ENCODE results near the gene UROC1. TPM values are rescaled to one million over a fixed set of nuclear protein-coding genes. Genes with fewer than 3 reads are reported as not detected.
"Not testable (repeated sequence)": the region's sequence is repeated elsewhere in the genome, so short reads cannot be mapped to it uniquely, and the experiment has no call there.

Gene UROC1
- total RNA-seq, 2 experiments from 2014 or later = not detected

DNA sequence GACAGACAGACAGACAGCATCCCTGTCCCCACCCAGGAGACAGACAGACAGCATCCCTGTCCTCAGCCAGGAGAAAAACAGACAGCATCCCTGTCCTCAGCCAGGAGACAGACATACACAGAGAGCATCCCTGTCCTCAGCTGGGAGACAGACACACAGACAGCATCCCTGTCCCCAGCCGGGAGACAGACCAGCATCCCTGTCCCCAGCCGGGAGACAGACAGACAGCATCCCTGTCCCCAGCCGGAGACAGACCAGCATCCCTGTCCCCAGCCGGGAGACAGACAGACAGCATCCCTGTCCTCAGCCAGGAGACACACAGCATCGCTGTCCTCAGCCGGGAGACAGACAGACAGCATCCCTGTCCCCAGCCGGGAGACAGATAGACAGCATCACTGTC, 17.1 kb upstream of the UROC1 start:
- H3K27me3 Mint-ChIP-seq (ENCODE audit: low read depth) = peaks cover 11% of the 10 kb centered on the region
- H3K9me3 Mint-ChIP-seq; DNase-seq; CTCF ChIA-PET; H3K4me3 Mint-ChIP-seq; H3K4me1 Mint-ChIP-seq (ENCODE audit: low read depth); H3K27ac Mint-ChIP-seq; intact Hi-C loops (cut with micrococcal nuclease); H3K36me3 Mint-ChIP-seq (ENCODE audit: low read depth): not testable (repeated sequence)

- no peaks in the 10 kb centered on the region for H3K9me3 Mint-ChIP-seq
- CTCF ChIA-PET = no interaction called here
- no peak for DNase-seq
- H3K4me1 Mint-ChIP-seq (ENCODE audit: low read depth) = no peaks in the 10 kb centered on the region
- no peak overlapping the region for H3K27ac Mint-ChIP-seq
- H3K36me3 Mint-ChIP-seq (ENCODE audit: low read depth) = no peaks in the 10 kb centered on the region
- peaks cover 11% of the 10 kb centered on the region for H3K27me3 Mint-ChIP-seq (ENCODE audit: low read depth)
- no peak overlapping the region for H3K4me3 Mint-ChIP-seq
- intact Hi-C loops (cut with micrococcal nuclease) = no loop called here
Observed at GRCh38 chr3:126533506-126533905, 15.9 kb upstream of the UROC1 start.

- intact Hi-C loops (cut with micrococcal nuclease) = no loop called here
- Mint-ChIP-seq H3K36me3 (ENCODE audit: low read depth) (no peaks in the 10 kb centered on the region), H3K27me3 (ENCODE audit: low read depth) (peaks cover 11% of the 10 kb centered on the region), H3K4me1 (ENCODE audit: low read depth) (no peaks in the 10 kb centered on the region), H3K4me3 (no peak overlapping the region), H3K9me3 (no peaks in the 10 kb centered on the region), H3K27ac (no peak overlapping the region)
- CTCF ChIA-PET = no interaction called here
- DNase-seq = no peak
Observed at GRCh38 chr3:126531051-126531330, 13.4 kb upstream of the UROC1 start.

- peaks cover 12% of the 10 kb centered on the region for H3K27me3 Mint-ChIP-seq (ENCODE audit: low read depth)
- intact Hi-C loops (cut with micrococcal nuclease) = no loop called here
- DNase-seq = peak; percentile 31
- CTCF ChIA-PET = no interaction called here
- H3K9me3 Mint-ChIP-seq = no peaks in the 10 kb centered on the region
- H3K36me3 Mint-ChIP-seq (ENCODE audit: low read depth) = no peaks in the 10 kb centered on the region
- no peak overlapping the region for H3K27ac Mint-ChIP-seq
- no peak overlapping the region for H3K4me3 Mint-ChIP-seq
- no peaks in the 10 kb centered on the region for H3K4me1 Mint-ChIP-seq (ENCODE audit: low read depth)
Observed at GRCh38 chr3:126530171-126531050, 12.8 kb upstream of the UROC1 start.

DNA sequence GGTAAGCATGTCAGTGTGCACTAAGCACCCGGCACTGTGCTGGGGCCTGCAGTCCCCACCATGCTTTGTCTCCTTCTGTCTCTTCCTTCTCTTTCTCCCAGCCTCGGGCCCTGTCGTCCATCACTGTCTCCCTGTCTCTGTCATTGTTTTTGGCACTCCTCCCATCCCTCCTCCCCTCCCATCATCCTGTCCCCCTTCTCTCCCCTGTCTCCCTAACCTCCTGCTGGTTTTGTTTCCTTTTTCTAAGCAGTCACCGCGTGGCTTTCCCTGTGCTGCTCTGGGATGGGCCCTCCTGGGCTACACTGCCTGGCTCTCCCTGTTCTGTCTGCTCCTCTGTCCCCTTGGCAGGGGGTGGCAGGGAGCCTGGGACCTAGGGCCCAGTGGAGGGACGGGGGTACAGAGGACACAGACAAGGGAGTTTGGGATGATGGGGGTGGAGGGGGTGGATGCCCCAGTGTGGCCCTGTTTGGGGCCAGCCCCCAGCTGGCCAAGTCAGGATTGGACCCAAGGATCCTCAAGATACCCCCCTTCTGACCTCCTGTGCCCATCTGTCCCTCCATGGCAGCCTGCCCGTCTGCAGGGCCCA, 12.1 kb upstream of the UROC1 start:
- intact Hi-C loops (cut with micrococcal nuclease) = no loop called here
- Mint-ChIP-seq H3K27me3 (ENCODE audit: low read depth) (peaks cover 17% of the 10 kb centered on the region), H3K4me1 (ENCODE audit: low read depth) (no peaks in the 10 kb centered on the region), H3K4me3 (no peak overlapping the region), H3K27ac (no peak overlapping the region), H3K36me3 (ENCODE audit: low read depth) (no peaks in the 10 kb centered on the region), H3K9me3 (no peaks in the 10 kb centered on the region)
- no peak for DNase-seq
- CTCF ChIA-PET = no interaction called here

- Mint-ChIP-seq H3K9me3 (no peaks in the 10 kb centered on the region), H3K27me3 (ENCODE audit: low read depth) (peaks cover 16% of the 10 kb centered on the region), H3K4me3 (no peak overlapping the region), H3K36me3 (ENCODE audit: low read depth) (no peaks in the 10 kb centered on the region), H3K4me1 (ENCODE audit: low read depth) (no peaks in the 10 kb centered on the region), H3K27ac (no peak overlapping the region)
- CTCF ChIA-PET = no interaction called here
- no peak for DNase-seq
- intact Hi-C loops (cut with micrococcal nuclease) = no loop called here
Observed at GRCh38 chr3:126528800-126529541, 11.4 kb upstream of the UROC1 start.

- CTCF ChIA-PET = no interaction called here
- no peak for DNase-seq
- no peaks in the 10 kb centered on the region for H3K4me1 Mint-ChIP-seq (ENCODE audit: low read depth)
- intact Hi-C loops (cut with micrococcal nuclease) = no loop called here
- H3K4me3 Mint-ChIP-seq = no peak overlapping the region
- no peaks in the 10 kb centered on the region for H3K9me3 Mint-ChIP-seq
- no peaks in the 10 kb centered on the region for H3K36me3 Mint-ChIP-seq (ENCODE audit: low read depth)
- peaks cover 13% of the 10 kb centered on the region for H3K27me3 Mint-ChIP-seq (ENCODE audit: low read depth)
- H3K27ac Mint-ChIP-seq = no peak overlapping the region
Observed at GRCh38 chr3:126528419-126528799, 10.8 kb upstream of the UROC1 start.

GRCh38 chr3:126527455-126528211, 10.1 kb upstream of the UROC1 start:
- Mint-ChIP-seq H3K4me3 (no peak overlapping the region), H3K27me3 (ENCODE audit: low read depth) (peaks cover 21% of the 10 kb centered on the region)
- CTCF ChIA-PET = no interaction called here

DNA sequence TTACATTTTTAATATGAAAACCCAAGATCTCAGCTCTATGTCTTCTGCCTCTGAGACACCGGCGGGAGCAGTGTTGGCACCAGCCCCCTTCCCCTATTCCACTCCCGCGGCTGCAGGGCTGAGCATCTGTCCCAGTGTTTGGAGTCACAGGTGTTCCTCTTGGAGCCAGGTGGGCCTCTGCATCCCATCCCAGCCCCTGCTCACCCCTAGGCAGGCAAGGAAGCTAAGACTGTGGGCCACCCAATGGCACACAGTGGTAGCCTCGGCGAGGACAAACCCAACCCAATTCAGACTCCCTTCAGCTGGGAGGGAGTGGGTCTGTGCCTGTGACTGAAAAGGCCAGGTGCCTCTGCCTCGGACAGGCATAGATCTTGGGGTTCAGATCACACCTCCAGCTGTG, 9.4 kb upstream of the UROC1 start:
- Mint-ChIP-seq H3K27me3 (ENCODE audit: low read depth) (peaks cover 27% of the 10 kb centered on the region), H3K9me3 (no peaks in the 10 kb centered on the region), H3K36me3 (ENCODE audit: low read depth) (no peaks in the 10 kb centered on the region), H3K27ac (no peak overlapping the region), H3K4me3 (no peak overlapping the region), H3K4me1 (ENCODE audit: low read depth) (no peaks in the 10 kb centered on the region)
- DNase-seq = no peak
- CTCF ChIA-PET = no interaction called here
- intact Hi-C loops (cut with micrococcal nuclease) = no loop called here

More at GRCh38 chr3:126527455-126528211, 10.1 kb upstream of the UROC1 start:
- Mint-ChIP-seq H3K4me1 (ENCODE audit: low read depth) (no peaks in the 10 kb centered on the region), H3K36me3 (ENCODE audit: low read depth) (no peaks in the 10 kb centered on the region), H3K27ac (no peak overlapping the region), H3K9me3 (no peaks in the 10 kb centered on the region)
- no peak for DNase-seq
- intact Hi-C loops (cut with micrococcal nuclease) = no loop called here

DNA sequence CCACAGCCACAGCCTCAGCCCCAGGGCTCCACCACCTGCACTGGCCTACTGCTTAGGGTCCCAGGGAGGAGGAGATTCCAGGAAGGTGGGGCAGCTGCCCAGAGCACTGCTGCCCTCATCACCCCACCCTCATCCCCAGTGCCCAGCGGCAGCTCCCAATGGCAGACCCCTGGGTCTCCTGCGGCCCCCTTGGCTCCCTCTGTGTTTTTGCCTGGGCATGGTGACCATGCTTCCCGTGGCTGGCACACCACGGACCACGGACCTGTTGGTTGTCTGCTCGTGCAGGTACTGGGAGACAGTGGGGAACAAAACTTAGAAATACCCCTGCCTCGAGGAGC, 9.1 kb upstream of the UROC1 start:
- peaks cover 28% of the 10 kb centered on the region for H3K27me3 Mint-ChIP-seq (ENCODE audit: low read depth)
- H3K36me3 Mint-ChIP-seq (ENCODE audit: low read depth) = no peaks in the 10 kb centered on the region
- H3K9me3 Mint-ChIP-seq = no peaks in the 10 kb centered on the region
- DNase-seq = no peak
- no peak overlapping the region for H3K4me3 Mint-ChIP-seq
- CTCF ChIA-PET = no interaction called here
- H3K27ac Mint-ChIP-seq = no peak overlapping the region
- intact Hi-C loops (cut with micrococcal nuclease) = no loop called here
- H3K4me1 Mint-ChIP-seq (ENCODE audit: low read depth) = no peaks in the 10 kb centered on the region

DNA sequence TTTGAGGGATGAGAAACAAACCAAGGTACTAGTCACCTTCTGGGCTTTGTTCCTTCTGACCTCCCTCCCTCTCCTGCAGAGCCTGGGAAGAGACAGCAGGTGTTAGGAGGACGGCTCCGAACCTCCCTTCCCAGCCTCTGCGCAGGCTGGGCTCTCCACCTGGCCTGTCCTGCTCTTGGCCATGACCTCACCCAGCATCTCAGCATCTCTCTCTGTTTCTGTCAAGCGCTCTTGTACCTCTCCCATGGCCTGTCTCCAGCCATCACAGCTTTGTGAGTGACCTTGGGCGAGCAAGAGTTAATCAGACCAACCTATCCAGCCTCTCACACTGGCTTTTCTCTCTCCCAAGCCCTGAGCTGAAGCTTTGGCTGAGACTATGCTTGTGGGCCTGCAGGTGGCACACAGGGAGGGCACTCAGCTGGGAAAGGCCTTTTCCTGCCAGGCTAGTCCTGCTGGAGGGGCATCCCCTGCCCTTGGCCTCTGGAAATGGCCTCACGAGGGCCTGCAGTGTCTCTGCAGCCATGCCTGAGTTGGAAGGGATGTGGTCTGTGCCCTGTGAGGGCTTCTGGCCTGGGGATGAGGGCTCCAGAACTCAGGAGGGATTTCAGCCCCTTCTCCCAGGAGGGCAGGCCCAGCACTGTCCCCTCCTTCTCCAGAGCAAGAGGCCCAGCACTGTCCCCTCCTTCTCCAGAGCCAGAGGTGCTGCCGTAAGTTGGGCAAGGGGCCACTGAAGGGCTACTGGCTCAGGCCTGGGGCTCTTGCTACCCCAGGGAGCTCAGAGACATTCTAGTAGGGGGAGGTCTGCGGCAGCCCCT, 8.5 kb upstream of the UROC1 start:
- no peaks in the 10 kb centered on the region for H3K4me1 Mint-ChIP-seq (ENCODE audit: low read depth)
- CTCF ChIA-PET = no interaction called here
- H3K4me3 Mint-ChIP-seq = no peak overlapping the region
- no peak for DNase-seq
- H3K27ac Mint-ChIP-seq = no peak overlapping the region
- no peaks in the 10 kb centered on the region for H3K9me3 Mint-ChIP-seq
- intact Hi-C loops (cut with micrococcal nuclease) = loop anchor here (2.0 kb wide), 1 partner anchor 129 kb away; the partner anchor contains the start of gene TXNRD3
- peaks cover 28% of the 10 kb centered on the region for H3K27me3 Mint-ChIP-seq (ENCODE audit: low read depth)
- H3K36me3 Mint-ChIP-seq (ENCODE audit: low read depth) = no peaks in the 10 kb centered on the region

Data from activated naive CD4-positive, alpha-beta T cell treated with anti-CD3 and anti-CD28 coated beads for 36 hours (primary cell).